ENCODE data around the gene RBM20. TPM values are rescaled to one million over a fixed set of nuclear protein-coding genes. Genes with fewer than 3 reads are reported as not detected.
A peak's percentile ranks its signal among the peaks of the same experiment; 100 is the strongest.

RBM20 gene
- total and polyA plus RNA-seq, 2 of the 13 experiments (the other 11 are each of a cell fraction or from before 2014, with no cell fraction given) = 0.02 to 0.22 TPM

DNA sequence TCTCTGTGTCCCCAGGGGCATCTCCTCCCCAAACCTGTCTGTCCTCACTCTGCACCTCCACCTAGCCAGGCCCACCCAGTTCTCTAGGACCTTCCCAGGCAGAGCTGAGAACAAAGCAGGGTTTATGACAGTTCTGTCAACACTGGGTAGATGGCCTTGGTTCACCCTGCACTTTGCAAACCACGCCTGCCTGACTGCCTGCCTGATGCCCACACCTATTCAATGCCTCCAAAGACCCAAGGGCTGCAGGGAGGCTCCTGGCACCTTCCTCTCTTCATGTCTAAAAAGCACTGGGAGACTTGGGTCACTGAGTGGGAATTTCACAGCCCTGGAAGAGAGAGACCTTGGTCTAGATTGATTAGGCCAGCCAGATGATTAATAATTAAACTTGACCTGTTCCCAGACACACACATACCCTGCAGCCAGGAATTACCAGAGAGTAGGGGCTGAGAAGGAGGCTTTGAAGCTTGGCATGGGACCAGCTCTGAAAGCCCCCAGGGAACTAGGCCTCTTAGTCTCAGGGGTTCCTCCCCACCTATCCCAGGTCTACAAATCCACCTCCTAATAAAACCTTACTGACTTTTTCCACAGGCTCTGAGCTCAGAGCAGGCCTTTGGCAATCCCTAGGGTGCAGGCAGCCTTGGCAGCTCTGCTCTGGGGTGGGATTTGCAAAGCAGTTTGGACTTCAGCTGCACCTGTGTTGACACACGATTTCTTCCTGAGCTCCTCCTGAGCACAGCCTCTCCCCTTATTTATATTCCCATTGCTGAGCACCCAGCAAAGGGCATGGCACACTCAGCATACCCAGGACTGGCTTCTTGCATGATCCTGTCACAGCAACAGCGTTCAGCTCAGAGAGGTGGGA, 201.9 kb downstream of the RBM20 start (continued):
- TF ChIP-seq, protein P1, sequence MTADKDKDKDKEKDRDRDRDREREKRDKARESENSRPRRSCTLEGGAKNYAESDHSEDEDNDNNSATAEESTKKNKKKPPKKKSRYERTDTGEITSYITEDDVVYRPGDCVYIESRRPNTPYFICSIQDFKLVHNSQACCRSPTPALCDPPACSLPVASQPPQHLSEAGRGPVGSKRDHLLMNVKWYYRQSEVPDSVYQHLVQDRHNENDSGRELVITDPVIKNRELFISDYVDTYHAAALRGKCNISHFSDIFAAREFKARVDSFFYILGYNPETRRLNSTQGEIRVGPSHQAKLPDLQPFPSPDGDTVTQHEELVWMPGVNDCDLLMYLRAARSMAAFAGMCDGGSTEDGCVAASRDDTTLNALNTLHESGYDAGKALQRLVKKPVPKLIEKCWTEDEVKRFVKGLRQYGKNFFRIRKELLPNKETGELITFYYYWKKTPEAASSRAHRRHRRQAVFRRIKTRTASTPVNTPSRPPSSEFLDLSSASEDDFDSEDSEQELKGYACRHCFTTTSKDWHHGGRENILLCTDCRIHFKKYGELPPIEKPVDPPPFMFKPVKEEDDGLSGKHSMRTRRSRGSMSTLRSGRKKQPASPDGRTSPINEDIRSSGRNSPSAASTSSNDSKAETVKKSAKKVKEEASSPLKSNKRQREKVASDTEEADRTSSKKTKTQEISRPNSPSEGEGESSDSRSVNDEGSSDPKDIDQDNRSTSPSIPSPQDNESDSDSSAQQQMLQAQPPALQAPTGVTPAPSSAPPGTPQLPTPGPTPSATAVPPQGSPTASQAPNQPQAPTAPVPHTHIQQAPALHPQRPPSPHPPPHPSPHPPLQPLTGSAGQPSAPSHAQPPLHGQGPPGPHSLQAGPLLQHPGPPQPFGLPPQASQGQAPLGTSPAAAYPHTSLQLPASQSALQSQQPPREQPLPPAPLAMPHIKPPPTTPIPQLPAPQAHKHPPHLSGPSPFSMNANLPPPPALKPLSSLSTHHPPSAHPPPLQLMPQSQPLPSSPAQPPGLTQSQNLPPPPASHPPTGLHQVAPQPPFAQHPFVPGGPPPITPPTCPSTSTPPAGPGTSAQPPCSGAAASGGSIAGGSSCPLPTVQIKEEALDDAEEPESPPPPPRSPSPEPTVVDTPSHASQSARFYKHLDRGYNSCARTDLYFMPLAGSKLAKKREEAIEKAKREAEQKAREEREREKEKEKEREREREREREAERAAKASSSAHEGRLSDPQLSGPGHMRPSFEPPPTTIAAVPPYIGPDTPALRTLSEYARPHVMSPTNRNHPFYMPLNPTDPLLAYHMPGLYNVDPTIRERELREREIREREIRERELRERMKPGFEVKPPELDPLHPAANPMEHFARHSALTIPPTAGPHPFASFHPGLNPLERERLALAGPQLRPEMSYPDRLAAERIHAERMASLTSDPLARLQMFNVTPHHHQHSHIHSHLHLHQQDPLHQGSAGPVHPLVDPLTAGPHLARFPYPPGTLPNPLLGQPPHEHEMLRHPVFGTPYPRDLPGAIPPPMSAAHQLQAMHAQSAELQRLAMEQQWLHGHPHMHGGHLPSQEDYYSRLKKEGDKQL (CRISPR knock-in tag; IDR thresholded peaks at IDR 0.05; ENCODE audit: low read depth) = no peak
- TF ChIP-seq REPIN1 (CRISPR knock-in tag; IDR thresholded peaks at IDR 0.05; ENCODE audit: borderline replicate concordance, low read depth) = 0 out of 2 replicates have a peak, but pooled peaks have one; percentile 25
- TF ChIP-seq NONO (IDR thresholded peaks at IDR 0.05) = no peak
- peak; percentile 76 for TF ChIP-seq NONO (CRISPR knock-in tag; conservative IDR thresholded peaks at IDR 0.05)
- TF ChIP-seq ZNF496 (CRISPR knock-in tag; IDR thresholded peaks at IDR 0.05; ENCODE audit: insufficient replicate concordance) = no peak
- TF ChIP-seq ZFY (CRISPR knock-in tag; IDR thresholded peaks at IDR 0.05) = peak; percentile 54; the same call in 1 of the 2 replicates
- peak; percentile 30; the same call in 1 of the 2 replicates for TF ChIP-seq ZMYM4 (CRISPR knock-in tag; IDR thresholded peaks at IDR 0.05)
- TF ChIP-seq GATAD2A (CRISPR knock-in tag; IDR thresholded peaks at IDR 0.05) = peak; percentile 81
- TF ChIP-seq ZFP82 (CRISPR knock-in tag; IDR thresholded peaks at IDR 0.05; ENCODE audit: borderline replicate concordance) = no peak
- peak; percentile 68 for TF ChIP-seq ZFX (CRISPR knock-in tag; IDR thresholded peaks at IDR 0.05; ENCODE audit: low read depth)
- TF ChIP-seq ZSCAN21 (CRISPR knock-in tag; IDR thresholded peaks at IDR 0.05; ENCODE audit: borderline replicate concordance) = peak; percentile 48; the same call in 1 of the 2 replicates
- TF ChIP-seq, protein P2, sequence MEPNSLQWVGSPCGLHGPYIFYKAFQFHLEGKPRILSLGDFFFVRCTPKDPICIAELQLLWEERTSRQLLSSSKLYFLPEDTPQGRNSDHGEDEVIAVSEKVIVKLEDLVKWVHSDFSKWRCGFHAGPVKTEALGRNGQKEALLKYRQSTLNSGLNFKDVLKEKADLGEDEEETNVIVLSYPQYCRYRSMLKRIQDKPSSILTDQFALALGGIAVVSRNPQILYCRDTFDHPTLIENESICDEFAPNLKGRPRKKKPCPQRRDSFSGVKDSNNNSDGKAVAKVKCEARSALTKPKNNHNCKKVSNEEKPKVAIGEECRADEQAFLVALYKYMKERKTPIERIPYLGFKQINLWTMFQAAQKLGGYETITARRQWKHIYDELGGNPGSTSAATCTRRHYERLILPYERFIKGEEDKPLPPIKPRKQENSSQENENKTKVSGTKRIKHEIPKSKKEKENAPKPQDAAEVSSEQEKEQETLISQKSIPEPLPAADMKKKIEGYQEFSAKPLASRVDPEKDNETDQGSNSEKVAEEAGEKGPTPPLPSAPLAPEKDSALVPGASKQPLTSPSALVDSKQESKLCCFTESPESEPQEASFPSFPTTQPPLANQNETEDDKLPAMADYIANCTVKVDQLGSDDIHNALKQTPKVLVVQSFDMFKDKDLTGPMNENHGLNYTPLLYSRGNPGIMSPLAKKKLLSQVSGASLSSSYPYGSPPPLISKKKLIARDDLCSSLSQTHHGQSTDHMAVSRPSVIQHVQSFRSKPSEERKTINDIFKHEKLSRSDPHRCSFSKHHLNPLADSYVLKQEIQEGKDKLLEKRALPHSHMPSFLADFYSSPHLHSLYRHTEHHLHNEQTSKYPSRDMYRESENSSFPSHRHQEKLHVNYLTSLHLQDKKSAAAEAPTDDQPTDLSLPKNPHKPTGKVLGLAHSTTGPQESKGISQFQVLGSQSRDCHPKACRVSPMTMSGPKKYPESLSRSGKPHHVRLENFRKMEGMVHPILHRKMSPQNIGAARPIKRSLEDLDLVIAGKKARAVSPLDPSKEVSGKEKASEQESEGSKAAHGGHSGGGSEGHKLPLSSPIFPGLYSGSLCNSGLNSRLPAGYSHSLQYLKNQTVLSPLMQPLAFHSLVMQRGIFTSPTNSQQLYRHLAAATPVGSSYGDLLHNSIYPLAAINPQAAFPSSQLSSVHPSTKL (CRISPR knock-in tag; IDR thresholded peaks at IDR 0.05) = peak; percentile 76
- TF ChIP-seq, protein P3, sequence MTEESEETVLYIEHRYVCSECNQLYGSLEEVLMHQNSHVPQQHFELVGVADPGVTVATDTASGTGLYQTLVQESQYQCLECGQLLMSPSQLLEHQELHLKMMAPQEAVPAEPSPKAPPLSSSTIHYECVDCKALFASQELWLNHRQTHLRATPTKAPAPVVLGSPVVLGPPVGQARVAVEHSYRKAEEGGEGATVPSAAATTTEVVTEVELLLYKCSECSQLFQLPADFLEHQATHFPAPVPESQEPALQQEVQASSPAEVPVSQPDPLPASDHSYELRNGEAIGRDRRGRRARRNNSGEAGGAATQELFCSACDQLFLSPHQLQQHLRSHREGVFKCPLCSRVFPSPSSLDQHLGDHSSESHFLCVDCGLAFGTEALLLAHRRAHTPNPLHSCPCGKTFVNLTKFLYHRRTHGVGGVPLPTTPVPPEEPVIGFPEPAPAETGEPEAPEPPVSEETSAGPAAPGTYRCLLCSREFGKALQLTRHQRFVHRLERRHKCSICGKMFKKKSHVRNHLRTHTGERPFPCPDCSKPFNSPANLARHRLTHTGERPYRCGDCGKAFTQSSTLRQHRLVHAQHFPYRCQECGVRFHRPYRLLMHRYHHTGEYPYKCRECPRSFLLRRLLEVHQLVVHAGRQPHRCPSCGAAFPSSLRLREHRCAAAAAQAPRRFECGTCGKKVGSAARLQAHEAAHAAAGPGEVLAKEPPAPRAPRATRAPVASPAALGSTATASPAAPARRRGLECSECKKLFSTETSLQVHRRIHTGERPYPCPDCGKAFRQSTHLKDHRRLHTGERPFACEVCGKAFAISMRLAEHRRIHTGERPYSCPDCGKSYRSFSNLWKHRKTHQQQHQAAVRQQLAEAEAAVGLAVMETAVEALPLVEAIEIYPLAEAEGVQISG (CRISPR knock-in tag; IDR thresholded peaks at IDR 0.05) = peak; percentile 51; the same call in 1 of the 2 replicates
- TF ChIP-seq RNF2 (conservative IDR thresholded peaks at IDR 0.05; ENCODE audit: low read depth) = peak; percentile 54; the same call in 1 of the 2 replicates
